HG03060 (cell line): ENCODE data around the gene USP40.

Experiments used
- ATAC-seq: cut with Tn5 transposase; IDR thresholded peaks from one replicate; pipeline ENCODE4 v1.9.1; 2021; ENCODE audit warnings: low read depth, moderate number of reproducible peaks; ENCODE audit not compliant: unreplicated experiment

USP40 gene

DNA sequence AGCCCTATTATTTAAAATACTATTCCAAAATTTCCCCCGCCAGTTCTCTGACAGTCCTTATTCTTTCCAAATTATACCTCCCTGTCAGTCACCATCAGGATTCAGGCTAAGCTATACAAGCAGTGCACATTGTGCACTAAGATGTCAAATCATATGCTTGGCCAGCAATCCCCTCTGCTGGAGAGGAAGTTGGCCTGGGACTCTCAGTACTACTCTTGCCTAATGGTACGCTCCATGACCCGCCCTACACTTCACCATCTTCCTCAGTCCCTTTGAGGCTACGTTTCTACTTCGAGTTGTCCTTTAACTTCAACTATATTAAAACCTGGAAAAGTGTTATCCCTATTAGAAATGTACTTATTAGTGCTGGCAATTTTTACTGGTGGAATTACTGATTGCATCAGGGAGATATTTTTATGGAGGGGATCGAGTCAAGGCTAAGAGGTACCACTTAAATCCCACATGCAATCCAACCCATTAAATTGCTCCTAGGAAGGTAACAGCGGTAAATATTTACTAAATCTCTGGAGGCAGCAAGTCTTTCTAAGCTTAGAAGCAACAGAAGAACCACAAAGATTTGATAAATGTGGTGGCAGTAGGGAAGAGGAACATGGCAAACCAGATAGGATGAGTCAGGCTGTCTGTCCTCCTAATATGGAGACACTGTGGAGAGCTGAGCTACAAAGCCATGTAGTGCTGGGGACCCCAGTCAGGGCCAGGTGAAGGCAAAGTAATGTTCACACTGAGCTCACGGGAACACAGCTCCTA, 2.7 kb downstream of the USP40 start:
- ATAC-seq, result no peak

- ATAC-seq, result no peak
These were observed 9.5 kb downstream of the USP40 start for GRCh38 chr2:233556881-233557736.

DNA sequence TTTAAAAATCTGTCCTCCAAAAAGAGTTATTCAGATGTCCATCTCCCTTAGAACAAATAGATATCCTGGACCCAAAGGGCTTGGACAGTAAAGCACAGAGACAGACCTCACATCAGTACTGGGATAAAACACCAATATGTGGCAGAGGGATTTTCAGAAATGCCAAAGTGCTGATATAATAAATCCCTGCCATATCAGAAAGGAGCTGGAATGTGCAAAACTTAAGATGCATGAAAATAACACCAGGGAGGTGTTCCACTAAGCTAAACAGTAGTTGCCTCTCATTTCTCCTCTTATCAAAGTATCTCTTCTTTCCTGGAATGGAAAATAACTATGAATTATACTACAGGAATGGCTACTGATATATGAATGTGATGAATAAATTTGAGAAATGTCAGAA, 13.2 kb downstream of the USP40 start:
- ATAC-seq, result no peak

DNA sequence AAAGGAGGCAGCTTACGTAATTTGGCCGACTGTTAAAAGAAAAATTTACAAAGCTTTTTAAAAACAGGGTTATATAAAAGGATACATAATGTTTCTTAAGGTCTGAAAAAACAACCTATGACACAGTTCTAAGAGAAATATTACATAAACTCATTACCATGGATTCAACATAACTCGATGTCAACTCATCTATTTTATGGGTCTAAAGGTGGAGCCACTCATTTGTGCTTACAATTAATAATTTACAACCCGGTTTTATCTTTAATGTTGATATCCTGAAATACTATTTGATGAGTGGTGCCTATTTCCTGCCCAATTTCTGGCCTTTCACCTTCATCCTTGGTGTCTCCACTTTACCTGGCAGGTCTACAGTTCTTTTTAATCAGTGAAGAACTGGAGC, 15.1 kb downstream of the USP40 start:
- ATAC-seq, result no peak

DNA sequence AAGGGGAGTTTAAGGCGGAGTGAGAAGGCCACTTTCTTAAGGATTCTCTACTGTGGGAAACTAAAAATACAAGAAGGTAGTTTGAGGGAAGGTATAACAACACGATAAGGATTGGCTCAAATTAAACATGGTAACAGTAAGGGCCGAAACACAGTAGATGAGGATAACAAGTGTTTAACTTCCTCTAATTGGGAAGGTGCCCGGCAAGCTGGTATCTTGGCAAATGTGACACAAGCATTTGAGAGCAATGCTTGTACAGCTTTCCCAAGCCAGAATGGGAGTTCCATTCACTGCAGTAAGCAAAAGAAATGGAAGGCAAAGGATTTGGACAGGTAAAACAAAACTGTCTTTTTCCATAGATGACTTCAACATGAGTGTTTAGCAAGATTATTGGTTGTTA, 19.8 kb downstream of the USP40 start:
- no peak for ATAC-seq

GRCh38 chr2:233546101-233546500, 20.5 kb downstream of the USP40 start:
- ATAC-seq, result no peak

DNA sequence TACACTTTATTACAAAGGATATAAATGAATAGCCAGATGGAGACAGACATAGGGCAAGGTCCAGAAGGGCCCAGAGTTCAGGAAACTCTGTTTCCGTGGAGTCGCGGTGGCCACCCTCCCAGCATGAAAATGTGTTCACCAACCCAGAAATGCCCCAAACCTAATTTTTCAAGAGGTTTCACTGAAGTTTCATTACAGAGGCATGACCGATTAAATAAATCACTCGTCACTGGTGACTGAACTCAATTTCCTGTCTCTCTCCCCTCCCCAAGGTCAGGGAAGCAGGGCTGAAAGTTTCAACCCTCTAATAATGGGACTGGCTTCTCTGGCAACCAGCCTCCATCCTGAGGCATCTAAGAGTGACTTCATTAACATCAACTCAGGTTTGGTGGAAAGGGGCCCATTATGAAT, 22.4 kb downstream of the USP40 start:
- no peak for ATAC-seq

GRCh38 chr2:233542507-233542906, 24.1 kb downstream of the USP40 start:
- no peak for ATAC-seq

DNA sequence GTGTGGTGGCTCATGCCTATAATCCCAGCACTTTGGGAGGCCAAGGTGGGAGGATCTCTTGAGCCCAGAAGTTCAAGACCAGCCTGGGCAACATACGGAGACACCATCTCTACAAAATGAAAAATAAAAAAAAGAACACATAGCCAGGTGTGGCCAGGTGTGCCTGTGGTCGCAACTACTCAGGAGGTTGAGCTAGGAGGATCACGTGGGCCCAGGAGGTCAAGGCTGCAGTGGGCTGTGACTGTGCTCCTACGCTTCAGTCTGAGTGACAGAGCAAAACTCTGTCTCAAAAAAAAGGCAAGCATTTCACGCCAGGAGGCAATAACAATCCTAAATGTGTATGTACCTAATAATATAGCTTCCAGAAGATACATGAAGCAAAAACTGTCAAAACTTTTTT, 27.8 kb downstream of the USP40 start:
- ATAC-seq, result no peak

- no peak for ATAC-seq
These were observed 31.3 kb downstream of the USP40 start for GRCh38 chr2:233535271-233535670.

GRCh38 chr2:233532971-233533370, 33.6 kb downstream of the USP40 start:
- ATAC-seq, result no peak

- ATAC-seq, result no peak
These were observed 34.6 kb downstream of the USP40 start for GRCh38 chr2:233531955-233532354.

GRCh38 chr2:233530381-233530780, 36.2 kb downstream of the USP40 start:
- ATAC-seq, result no peak

DNA sequence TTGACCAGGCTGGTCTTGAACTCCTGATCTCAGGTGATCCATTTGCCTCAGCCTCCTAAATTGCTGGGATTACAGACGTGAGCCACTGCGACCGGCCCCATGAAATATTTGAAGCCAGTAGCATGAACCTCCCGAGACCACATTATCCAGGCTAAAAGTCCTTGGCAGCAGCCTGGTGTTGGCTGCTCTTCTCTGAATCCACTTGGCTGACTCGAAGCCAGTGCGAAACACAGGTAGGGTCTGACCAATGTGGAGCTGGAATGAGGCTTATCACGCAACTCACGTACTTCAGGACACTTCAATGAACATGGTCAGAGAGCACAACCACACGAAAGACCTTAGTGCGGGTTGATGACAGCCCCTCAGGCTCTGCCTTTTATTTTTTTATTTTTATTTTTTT, 38.4 kb downstream of the USP40 start:
- ATAC-seq, result no peak

GRCh38 chr2:233525791-233526190, 40.8 kb downstream of the USP40 start:
- ATAC-seq, result no peak

DNA sequence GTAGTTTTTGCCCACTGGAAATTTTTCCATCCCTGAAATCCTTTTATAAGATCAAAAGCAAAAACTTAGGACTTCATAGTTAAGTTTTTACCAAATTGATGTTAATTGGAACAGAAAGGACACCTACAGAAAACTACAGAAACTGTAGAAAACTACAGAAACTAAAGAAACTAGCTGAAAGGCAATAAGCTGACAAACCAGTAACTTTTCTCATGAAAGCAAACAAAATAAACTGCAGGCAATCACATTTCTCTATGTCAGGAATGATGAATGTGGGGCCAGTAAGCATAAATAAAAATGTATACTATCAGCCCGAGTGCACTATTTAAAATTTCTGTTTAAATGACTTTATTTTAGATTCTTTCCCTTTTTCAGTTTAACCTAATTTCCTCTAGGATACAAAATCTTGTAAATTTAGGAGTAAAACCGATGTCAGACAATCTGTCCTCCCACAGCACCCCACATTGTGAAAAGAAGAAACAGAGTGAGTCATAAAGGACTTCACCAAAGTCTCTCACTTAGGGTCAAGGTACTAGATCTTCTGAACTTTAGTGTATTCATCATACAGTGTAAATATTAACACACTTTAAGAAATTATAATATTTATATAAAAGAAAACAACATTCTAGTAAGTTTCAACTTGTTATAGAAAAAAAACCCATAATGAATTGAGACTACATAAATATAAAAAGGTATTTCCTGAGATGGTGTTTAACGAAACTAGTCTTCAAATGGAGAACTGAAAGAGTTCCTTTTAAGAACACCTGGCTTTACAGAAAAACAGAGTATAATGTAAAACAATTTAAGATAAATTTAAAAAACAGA, 46.6 kb downstream of the USP40 start:
- ATAC-seq, result peak; percentile 93

GRCh38 chr2:233513953-233514655, 52.5 kb downstream of the USP40 start:
- no peak for ATAC-seq

DNA sequence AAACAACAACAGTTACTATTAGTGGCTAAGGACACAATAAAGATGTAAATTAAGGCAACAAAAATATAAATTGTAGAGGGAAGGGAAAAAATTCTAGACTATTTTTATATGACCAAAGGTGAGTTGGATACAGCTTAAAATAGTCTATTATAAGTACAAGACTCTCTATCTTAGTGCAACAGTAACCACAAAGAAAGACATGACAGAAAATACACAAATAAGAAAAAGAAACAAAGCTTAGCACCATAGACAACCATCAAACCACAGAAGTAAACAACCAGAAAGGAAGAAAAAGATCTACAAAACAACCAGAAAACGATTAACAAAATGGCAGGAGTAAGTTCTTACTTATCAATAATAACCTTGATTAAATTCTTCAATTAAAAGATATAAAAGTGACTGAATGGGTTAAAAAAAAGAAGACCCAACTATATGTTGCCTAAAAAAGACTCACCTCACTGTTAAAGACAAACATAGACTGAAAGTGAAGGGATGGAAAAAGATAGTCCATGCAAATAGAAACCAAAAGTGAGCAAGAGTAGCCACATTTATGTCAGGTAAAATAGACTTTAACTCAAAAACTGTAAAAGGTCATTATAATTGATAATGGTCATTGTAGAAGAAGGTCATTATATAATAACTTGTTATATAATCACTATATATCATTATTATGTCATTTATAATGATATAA, 62.5 kb downstream of the USP40 start:
- no peak for ATAC-seq

- ATAC-seq, result no peak
These were observed 63.1 kb downstream of the USP40 start for GRCh38 chr2:233503481-233503880.
